ENCODE results near the gene SLCO3A1.
"Not testable (repeated sequence)": the region's sequence is repeated elsewhere in the genome, so short reads cannot be mapped to it uniquely, and the experiment has no call there.

- TF ChIP-seq JUN (CRISPR knock-in tag; IDR thresholded peaks at IDR 0.05); FOXJ3 (CRISPR knock-in tag; IDR thresholded peaks at IDR 0.05; ENCODE audit: borderline replicate concordance); TP53 (CRISPR knock-in tag; IDR thresholded peaks at IDR 0.05); TEAD4 (CRISPR knock-in tag; IDR thresholded peaks at IDR 0.05); CBFB (CRISPR knock-in tag; IDR thresholded peaks at IDR 0.05; ENCODE audit: low read depth): not testable (repeated sequence)
- TF ChIP-seq, protein P1, sequence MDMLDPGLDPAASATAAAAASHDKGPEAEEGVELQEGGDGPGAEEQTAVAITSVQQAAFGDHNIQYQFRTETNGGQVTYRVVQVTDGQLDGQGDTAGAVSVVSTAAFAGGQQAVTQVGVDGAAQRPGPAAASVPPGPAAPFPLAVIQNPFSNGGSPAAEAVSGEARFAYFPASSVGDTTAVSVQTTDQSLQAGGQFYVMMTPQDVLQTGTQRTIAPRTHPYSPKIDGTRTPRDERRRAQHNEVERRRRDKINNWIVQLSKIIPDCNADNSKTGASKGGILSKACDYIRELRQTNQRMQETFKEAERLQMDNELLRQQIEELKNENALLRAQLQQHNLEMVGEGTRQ (CRISPR knock-in tag; IDR thresholded peaks at IDR 0.05) = not testable (repeated sequence)
These were observed 206.4 kb downstream of the SLCO3A1 start for GRCh38 chr15:92059971-92060311.
